SIG-M5 treated with dmso at 0.1 percent for 504 hours (cell line): Measurements from ENCODE around the gene ARHGAP32.

Experiments
- DNase-seq: peaks from one replicate; lab custom pipeline; 2025; ENCODE audit not compliant: unreplicated experiment; lab: John Stamatoyannopoulos, UW

Gene ARHGAP32

DNA sequence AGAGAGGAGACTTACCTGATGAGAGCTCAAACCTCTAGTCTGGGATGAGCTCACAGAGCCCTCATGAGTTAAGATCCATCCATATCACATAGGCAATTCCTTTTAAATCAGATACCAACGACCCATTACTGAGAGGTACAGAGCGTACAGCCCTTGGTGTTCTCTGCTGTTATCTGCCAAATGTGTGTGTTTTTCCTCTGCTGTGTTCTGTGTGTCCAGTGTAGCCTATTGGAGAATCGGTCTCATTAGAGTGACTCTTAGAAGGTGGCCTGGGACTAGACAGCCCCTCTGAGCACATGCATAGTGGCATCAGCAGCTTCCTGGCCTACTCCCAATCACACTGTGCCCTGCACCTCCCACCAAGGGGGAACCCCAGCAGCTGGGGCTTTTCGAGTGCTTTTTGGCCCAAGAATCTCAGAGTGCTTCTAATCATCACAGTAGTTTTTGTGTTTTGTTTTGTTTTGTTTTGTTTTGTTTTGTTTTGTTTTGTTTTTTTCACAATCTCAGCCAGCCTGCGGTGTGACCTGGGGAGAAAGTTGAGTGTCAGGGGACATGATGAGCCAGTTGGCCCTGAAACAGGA is 274.9 kb downstream of the ARHGAP32 start:
- DNase-seq: no peak

GRCh38 chr11:128916681-128917080 is 275.4 kb downstream of the ARHGAP32 start:
- DNase-seq: no peak

- DNase-seq: no peak
Measured at GRCh38 chr11:128916037-128916572, 276.0 kb downstream of the ARHGAP32 start.

DNA sequence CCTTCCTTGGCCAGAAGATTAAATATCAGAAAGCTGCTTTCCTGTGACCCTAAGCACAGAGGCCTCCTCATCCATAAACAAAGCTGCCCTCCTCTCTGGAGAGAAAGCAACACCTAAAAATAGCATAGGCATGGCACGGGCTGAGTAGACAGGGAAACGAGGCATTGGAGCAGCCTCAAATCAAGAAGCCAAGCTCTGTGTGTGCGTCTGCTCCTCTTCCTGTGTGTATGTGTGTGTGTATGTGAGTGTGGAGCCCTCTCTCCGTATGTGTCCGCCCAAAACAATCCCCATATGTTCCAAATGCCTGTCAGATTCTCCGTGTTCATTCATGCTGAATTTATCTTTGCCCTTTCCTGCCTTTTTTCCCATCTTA is 277.0 kb downstream of the ARHGAP32 start:
- DNase-seq: no peak
